Middle frontal gyrus (tissue), 1 donor: Measurements from ENCODE around the gene NOC3L.

ENCODE experiments used
- DNase-seq: peaks from one replicate; pipeline ENCODE4 v3.0.0-alpha.2; 2015; ENCODE audit warnings: low spot score; ENCODE audit errors: extremely low spot score

The NOC3L gene

DNA sequence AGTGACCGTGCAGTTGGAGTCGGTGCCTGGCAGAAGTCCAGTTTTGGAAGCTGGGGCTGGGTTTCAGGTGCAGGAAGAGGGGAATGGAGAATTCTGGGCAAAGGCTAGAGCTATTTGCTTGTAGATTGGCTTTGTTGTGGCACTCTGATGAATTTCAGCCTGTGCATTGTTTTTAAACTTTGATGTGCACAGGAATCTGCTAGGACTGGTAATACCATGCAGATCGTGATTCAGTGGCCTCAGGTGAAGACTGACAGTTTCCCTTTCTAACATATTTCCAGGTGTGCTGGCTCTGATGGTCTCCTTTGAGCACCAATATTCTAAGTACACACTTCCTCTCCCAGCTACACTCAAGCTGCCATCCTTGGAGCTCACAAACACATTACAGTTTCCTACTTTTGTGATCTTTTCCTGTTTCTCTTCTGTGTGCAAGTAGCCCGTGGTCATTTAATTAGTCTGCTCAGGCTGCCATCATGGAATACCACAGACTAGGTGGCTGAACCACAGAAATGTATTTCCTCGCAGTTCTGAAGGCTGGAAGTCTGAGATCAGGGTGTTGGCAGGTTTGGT lies 55.6 kb downstream of the NOC3L start:
- DNase-seq: no peak

- DNase-seq: no peak
Measured at GRCh38 chr10:94303929-94304328, 58.8 kb downstream of the NOC3L start.

DNA sequence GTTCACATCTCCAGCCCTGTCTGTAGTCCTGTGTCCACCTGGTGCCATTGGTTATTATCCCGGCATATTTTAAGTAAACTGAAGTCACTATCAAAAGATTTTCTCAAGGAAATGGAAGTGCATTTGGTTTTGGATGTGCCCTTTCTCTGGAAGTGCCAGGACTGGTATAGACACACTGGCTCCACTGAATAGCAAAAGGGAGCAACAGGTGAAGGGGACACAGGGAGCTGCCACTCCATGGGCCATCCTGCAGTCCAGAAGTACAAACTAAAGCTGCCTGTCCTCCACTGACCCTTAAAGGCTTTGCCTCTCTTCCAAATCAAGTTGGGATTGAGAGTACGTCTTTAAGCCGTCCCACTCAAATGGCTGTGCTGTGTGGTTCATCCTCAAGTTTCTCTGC lies 62.7 kb downstream of the NOC3L start:
- no peak for DNase-seq

GRCh38 chr10:94299417-94299816 lies 63.3 kb downstream of the NOC3L start:
- DNase-seq: no peak

DNA sequence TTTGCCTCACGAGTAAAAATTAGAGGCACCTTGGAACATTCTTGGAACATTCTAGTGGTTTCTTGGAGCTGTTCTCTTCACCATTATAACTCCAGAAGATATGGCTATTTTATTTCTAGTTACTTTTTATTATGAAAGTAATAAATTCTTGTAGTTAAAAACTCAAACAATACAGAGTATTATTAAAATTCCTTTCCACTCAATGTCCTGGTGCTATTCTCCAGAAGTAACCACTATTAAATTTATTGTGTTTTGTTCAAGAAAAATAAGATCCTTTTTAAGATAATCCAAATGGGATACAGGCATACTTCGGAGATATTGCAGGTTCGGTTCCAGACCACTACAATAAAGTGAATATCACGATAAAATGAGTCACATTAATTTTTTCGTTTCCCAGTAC lies 68.6 kb downstream of the NOC3L start:
- no peak for DNase-seq

DNA sequence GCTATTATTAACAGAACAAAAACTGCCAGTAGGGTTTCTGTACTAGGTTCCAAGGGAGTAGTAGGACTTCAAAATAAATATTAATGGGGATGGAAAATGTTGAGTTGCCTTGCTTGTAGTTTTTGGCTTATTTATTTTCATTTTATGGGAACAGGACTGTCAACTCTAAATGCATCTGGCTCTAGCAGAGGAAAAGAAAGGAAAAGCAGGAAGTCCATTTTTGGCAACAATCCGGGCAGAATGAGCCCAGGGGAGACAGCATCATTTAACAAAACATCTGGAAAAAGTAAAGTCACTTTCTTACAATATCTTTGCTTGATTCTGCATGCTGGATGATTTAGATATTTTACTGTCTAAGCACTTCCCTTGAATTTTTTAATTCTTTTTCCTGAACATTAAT lies 69.4 kb downstream of the NOC3L start:
- DNase-seq: no peak

- no peak for DNase-seq
Measured at GRCh38 chr10:94292434-94293090, 70.2 kb downstream of the NOC3L start.

DNA sequence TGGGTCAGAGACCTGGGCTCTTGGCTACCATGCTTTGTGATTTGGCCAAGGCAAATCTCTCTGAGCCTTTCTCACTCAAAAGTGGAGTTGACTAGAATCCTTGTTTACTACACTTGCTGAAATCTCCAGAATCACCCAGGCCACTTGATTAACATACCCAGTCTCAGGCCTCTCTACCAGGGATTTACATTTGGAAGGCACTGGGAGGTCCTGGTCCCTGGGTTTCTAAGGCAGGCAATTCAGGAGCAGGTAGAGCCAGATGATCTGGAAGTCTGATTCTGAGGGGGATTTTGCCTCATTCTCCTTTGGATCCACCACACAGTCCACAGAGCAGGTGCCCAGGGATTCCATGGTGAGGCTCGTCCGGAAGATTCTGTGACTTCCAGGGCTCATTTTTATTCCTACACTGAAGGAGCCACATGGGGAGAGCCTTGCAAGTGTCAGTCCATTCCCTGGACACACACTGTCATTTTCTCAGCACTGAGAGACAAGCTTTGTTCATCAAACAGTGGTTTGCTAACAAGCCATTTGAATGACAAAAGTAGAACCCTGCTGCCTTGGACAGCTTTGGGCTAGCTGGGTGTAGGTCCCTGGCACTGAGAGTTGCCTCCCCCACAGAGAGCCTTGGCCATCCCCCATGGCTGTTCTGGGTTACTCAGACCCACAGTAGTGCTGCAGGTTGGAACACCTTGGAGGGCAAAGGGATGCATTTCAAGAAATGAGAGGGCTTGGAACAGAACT lies 74.2 kb downstream of the NOC3L start:
- DNase-seq: no peak

DNA sequence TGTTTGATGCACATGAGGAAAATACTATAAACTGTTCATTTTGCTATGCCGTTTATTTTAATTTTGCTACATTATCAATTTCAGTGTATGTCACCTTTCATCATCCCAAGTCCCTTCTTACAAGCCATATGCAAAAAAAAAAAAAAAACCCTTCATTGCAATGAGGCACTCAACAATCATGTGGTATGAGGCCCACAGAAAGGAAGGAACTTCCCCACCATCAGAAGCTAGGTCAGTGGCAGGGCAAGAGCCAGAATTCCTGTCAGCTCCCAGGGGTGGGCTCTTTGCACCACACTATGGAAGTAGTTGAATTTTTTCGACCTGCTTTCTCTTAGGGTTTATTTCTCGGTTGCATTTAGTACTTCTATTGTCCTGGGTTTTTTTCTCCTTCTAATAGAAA lies 75.4 kb downstream of the NOC3L start:
- DNase-seq: no peak

DNA sequence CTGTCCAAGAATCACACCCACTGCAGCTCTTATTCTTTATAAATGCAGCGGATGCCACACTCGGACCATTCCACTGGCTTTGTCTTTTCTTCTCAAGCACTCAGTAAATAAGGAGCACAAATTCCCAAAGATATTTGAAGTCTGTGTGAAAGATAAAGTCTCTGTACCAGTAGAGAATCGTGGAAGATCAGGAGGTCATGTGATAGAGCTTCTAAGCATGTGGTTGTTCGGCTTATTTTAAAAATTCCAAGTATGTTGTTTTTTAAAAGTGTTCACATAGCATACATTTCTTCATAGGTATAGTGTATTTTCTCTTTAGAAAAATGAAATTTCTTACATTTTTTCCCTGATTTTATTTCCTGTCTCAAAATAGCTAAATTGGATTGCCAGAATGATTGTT lies 75.8 kb downstream of the NOC3L start:
- no peak for DNase-seq

GRCh38 chr10:94285271-94285670 lies 77.5 kb downstream of the NOC3L start:
- DNase-seq: no peak
